Karpas-422 (cell line): Measurements from ENCODE around the gene CCDC71L. TPM values are rescaled to one million over a fixed set of nuclear protein-coding genes. Genes with fewer than 3 reads are reported as not detected.

Source experiments
- DNase-seq: peaks from one replicate; pipeline ENCODE4 v3.0.0-alpha.2; 2015
- H2AFZ ChIP-seq: fragments of 200-600 bp; sonication (generic); 2 replicates; pipeline ENCODE4 v1.6.1; 2014; ENCODE audit warnings: antibody characterized with exemption, low read length, mixed read lengths
- H3K27ac ChIP-seq: fragments of 200-600 bp; sonication (generic); 2 replicates; pipeline ENCODE4 v1.5.1; 2014; ENCODE audit warnings: mild to moderate bottlenecking, low read length, moderate library complexity
- H3K27me3 ChIP-seq: fragments of 200-600 bp; sonication (generic); 2 replicates; pipeline ENCODE4 v1.6.1; 2014; ENCODE audit warnings: low read length, mixed read lengths
- H3K36me3 ChIP-seq: fragments of 200-600 bp; sonication (generic); 2 replicates; pipeline ENCODE4 v1.6.1; 2014; ENCODE audit warnings: low read length, mixed read lengths; ENCODE audit not compliant: insufficient read depth
- H3K4me1 ChIP-seq: fragments of 200-600 bp; sonication (generic); 2 replicates; pipeline ENCODE4 v1.6.1; 2014; ENCODE audit warnings: mild to moderate bottlenecking, low read length, mixed read lengths
- H3K4me2 ChIP-seq: fragments of 200-600 bp; sonication (generic); 2 replicates; pipeline ENCODE4 v1.6.1; 2014; ENCODE audit warnings: low read length, low read depth, mild to moderate bottlenecking; ENCODE audit not compliant: poor library complexity, severe bottlenecking
- H3K4me3 ChIP-seq: fragments of 200-600 bp; sonication (generic); 2 replicates; pipeline ENCODE4 v1.5.1; 2014; ENCODE audit warnings: mild to moderate bottlenecking, antibody characterized with exemption, low read length, mixed read lengths
- H3K79me2 ChIP-seq: fragments of 200-600 bp; sonication (generic); 2 replicates; pipeline ENCODE4 v1.6.1; 2014; ENCODE audit warnings: mild to moderate bottlenecking, low read length, mixed read lengths
- H3K9ac ChIP-seq: fragments of 200-600 bp; sonication (generic); 2 replicates; pipeline ENCODE4 v1.6.0; 2014; ENCODE audit warnings: low read length
- H3K9me2 ChIP-seq: fragments of 200-600 bp; sonication (generic), shearing (Covaris generic); replicated peaks from 2 replicates; pipeline ENCODE4 v1.6.0; 2014; ENCODE audit warnings: mild to moderate bottlenecking, low read length, moderate library complexity; ENCODE audit not compliant: insufficient read depth
- H3K9me3 ChIP-seq: fragments of 300-700, 200-600 bp; sonication (generic); 2 replicates; pipeline ENCODE4 v1.6.1; 2014; ENCODE audit warnings: low read length, mixed read lengths
- H4K20me1 ChIP-seq: fragments of 200-600 bp; sonication (generic); 2 replicates; pipeline ENCODE4 v1.6.1; 2014; ENCODE audit warnings: mild to moderate bottlenecking, antibody characterized with exemption, low read length, low read depth; ENCODE audit not compliant: insufficient read depth
- total RNA-seq: library from RNA; depleted of rRNA; stranded (reverse); fragments of >200 nt; shearing (Covaris generic); gene quantifications from 2 replicates; pipeline ENCODE4 v1.2.3, GENCODE V29; 2014; ENCODE audit warnings: low replicate concordance

CCDC71L gene
- total RNA-seq, 1 experiment from 2014 or later = 18.7 TPM

GRCh38 chr7:106655703-106656498 lies 5.1 kb downstream of the CCDC71L start:
- Histone ChIP-seq H3K4me2 (no peak overlapping the region), H3K4me3 (no peak overlapping the region), H3K9me2 (no peaks in the 10 kb centered on the region), H4K20me1 (no peaks in the 10 kb centered on the region), H3K27me3 (peaks cover 5% of the 10 kb centered on the region; the same call in 1 of the 2 replicates), H2AFZ (no peak overlapping the region), H3K79me2 (no peaks in the 10 kb centered on the region), H3K4me1 (peaks cover 16% of the 10 kb centered on the region), H3K27ac (no peak overlapping the region), H3K9ac (no peak overlapping the region), H3K36me3 (no peaks in the 10 kb centered on the region), H3K9me3 (no peaks in the 10 kb centered on the region)
- DNase-seq = no peak

GRCh38 chr7:106653488-106653887 lies 7.5 kb downstream of the CCDC71L start:
- peaks cover 5% of the 10 kb centered on the region; the same call in 1 of the 2 replicates for H3K27me3 ChIP-seq
- H3K27ac ChIP-seq = no peak overlapping the region
- no peak overlapping the region for H2AFZ ChIP-seq
- no peaks in the 10 kb centered on the region for H3K9me3 ChIP-seq
- no peaks in the 10 kb centered on the region for H3K79me2 ChIP-seq
- no peak overlapping the region for H3K4me2 ChIP-seq
- DNase-seq = no peak
- no peaks in the 10 kb centered on the region for H3K9me2 ChIP-seq
- H3K36me3 ChIP-seq = no peaks in the 10 kb centered on the region
- H3K9ac ChIP-seq = no peak overlapping the region
- 0 out of 2 replicates have a peak, but pooled peaks cover 5% of the 10 kb centered on the region for H3K4me1 ChIP-seq
- no peaks in the 10 kb centered on the region for H4K20me1 ChIP-seq
- no peak overlapping the region for H3K4me3 ChIP-seq

GRCh38 chr7:106652909-106653308 lies 8.0 kb downstream of the CCDC71L start:
- Histone ChIP-seq H3K4me3 (no peak overlapping the region), H3K4me1 (0 out of 2 replicates have a peak, but pooled peaks cover 5% of the 10 kb centered on the region), H3K36me3 (no peaks in the 10 kb centered on the region), H3K4me2 (no peak overlapping the region), H3K9me3 (no peaks in the 10 kb centered on the region), H3K9ac (no peak overlapping the region), H3K27ac (no peak overlapping the region), H4K20me1 (no peaks in the 10 kb centered on the region), H3K79me2 (no peaks in the 10 kb centered on the region), H3K9me2 (no peaks in the 10 kb centered on the region), H2AFZ (no peak overlapping the region), H3K27me3 (peaks cover 5% of the 10 kb centered on the region; the same call in 1 of the 2 replicates)
- DNase-seq = no peak

GRCh38 chr7:106652092-106652491 lies 8.9 kb downstream of the CCDC71L start:
- H3K9ac ChIP-seq = no peak overlapping the region
- H3K79me2 ChIP-seq = no peaks in the 10 kb centered on the region
- no peak for DNase-seq
- H3K27ac ChIP-seq = no peak overlapping the region
- no peaks in the 10 kb centered on the region for H3K9me3 ChIP-seq
- peaks cover 5% of the 10 kb centered on the region; the same call in 1 of the 2 replicates for H3K27me3 ChIP-seq
- H3K4me3 ChIP-seq = no peak overlapping the region
- 0 out of 2 replicates have a peak, but pooled peaks cover 5% of the 10 kb centered on the region for H3K4me1 ChIP-seq
- H3K4me2 ChIP-seq = no peak overlapping the region
- no peaks in the 10 kb centered on the region for H3K9me2 ChIP-seq
- H2AFZ ChIP-seq = no peak overlapping the region
- no peaks in the 10 kb centered on the region for H4K20me1 ChIP-seq
- H3K36me3 ChIP-seq = no peaks in the 10 kb centered on the region

GRCh38 chr7:106646256-106646655 lies 14.7 kb downstream of the CCDC71L start:
- H3K79me2 ChIP-seq = no peaks in the 10 kb centered on the region
- H2AFZ ChIP-seq = no peak overlapping the region
- no peak overlapping the region for H3K4me3 ChIP-seq
- no peaks in the 10 kb centered on the region for H3K36me3 ChIP-seq
- H3K9me2 ChIP-seq = no peaks in the 10 kb centered on the region
- no peak overlapping the region for H3K9ac ChIP-seq
- no peaks in the 10 kb centered on the region for H3K4me1 ChIP-seq
- H3K27ac ChIP-seq = no peak overlapping the region
- no peak overlapping the region for H3K4me2 ChIP-seq
- DNase-seq = no peak
- H4K20me1 ChIP-seq = no peaks in the 10 kb centered on the region
- no peaks in the 10 kb centered on the region for H3K9me3 ChIP-seq
- no peaks in the 10 kb centered on the region for H3K27me3 ChIP-seq

GRCh38 chr7:106644999-106645398 lies 16.0 kb downstream of the CCDC71L start:
- Histone ChIP-seq H3K9me3 (no peaks in the 10 kb centered on the region), H3K4me2 (no peak overlapping the region), H3K36me3 (no peaks in the 10 kb centered on the region), H3K27ac (no peak overlapping the region), H3K79me2 (no peaks in the 10 kb centered on the region), H3K9me2 (no peaks in the 10 kb centered on the region), H4K20me1 (no peaks in the 10 kb centered on the region), H2AFZ (no peak overlapping the region), H3K4me1 (no peaks in the 10 kb centered on the region), H3K4me3 (no peak overlapping the region), H3K9ac (no peak overlapping the region), H3K27me3 (no peaks in the 10 kb centered on the region)
- DNase-seq = peak; percentile 46

GRCh38 chr7:106643216-106644000 lies 17.6 kb downstream of the CCDC71L start:
- H3K9ac ChIP-seq = no peak overlapping the region
- no peaks in the 10 kb centered on the region for H3K36me3 ChIP-seq
- H3K4me3 ChIP-seq = no peak overlapping the region
- no peak overlapping the region for H2AFZ ChIP-seq
- H3K79me2 ChIP-seq = no peaks in the 10 kb centered on the region
- H3K27me3 ChIP-seq = no peaks in the 10 kb centered on the region
- no peaks in the 10 kb centered on the region for H3K9me3 ChIP-seq
- H4K20me1 ChIP-seq = no peaks in the 10 kb centered on the region
- no peak overlapping the region for H3K27ac ChIP-seq
- H3K4me2 ChIP-seq = no peak overlapping the region
- no peaks in the 10 kb centered on the region for H3K4me1 ChIP-seq
- no peaks in the 10 kb centered on the region for H3K9me2 ChIP-seq
- DNase-seq = no peak

- Histone ChIP-seq H3K36me3 (no peaks in the 10 kb centered on the region), H3K4me2 (no peak overlapping the region), H2AFZ (no peak overlapping the region), H3K4me1 (no peaks in the 10 kb centered on the region), H3K27ac (no peak overlapping the region), H3K9ac (no peak overlapping the region), H3K9me2 (no peaks in the 10 kb centered on the region), H3K27me3 (no peaks in the 10 kb centered on the region), H3K79me2 (no peaks in the 10 kb centered on the region), H4K20me1 (no peaks in the 10 kb centered on the region), H3K9me3 (no peaks in the 10 kb centered on the region), H3K4me3 (no peak overlapping the region)
- DNase-seq = no peak
These were observed 19.5 kb downstream of the CCDC71L start for GRCh38 chr7:106641416-106641815.
